ENCODE measurements around the gene KCNH8.

KCNH8 gene

DNA sequence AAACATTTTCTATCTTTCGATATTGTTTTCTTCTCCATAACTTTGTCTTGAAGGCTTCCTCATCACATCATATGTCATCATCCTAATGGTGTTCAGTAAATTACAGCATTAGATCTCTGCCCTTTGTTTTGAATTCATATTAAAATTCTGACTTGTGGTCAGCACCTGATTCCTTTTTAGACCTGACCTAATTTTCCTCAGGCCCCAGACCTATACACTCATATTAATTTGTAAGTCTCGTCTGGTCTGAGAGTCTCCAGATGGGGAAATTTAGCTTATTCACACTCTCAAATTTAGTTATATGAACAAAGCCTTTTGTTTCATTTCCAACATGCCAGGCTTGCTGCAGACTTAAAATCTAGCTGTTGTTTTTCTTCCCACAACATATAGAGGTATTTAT lies 248.4 kb downstream of the KCNH8 start:
- TF ChIP-seq EGR1 (IDR thresholded peaks at IDR 0.05) (no peak), FOXM1 (IDR thresholded peaks at IDR 0.05; ENCODE audit: borderline replicate concordance, low read depth) (no peak), TCF12 (IDR thresholded peaks at IDR 0.05; ENCODE audit: low read depth) (no peak), EP300 (IDR thresholded peaks at IDR 0.05; ENCODE audit: borderline replicate concordance) (no peak), CEBPB (IDR thresholded peaks at IDR 0.05) (no peak), RAD21 (IDR thresholded peaks at IDR 0.05; ENCODE audit: low read depth) (no peak), TAF1 (IDR thresholded peaks at IDR 0.05; ENCODE audit: low read depth) (no peak)
- TF ChIP-seq, protein P1, sequence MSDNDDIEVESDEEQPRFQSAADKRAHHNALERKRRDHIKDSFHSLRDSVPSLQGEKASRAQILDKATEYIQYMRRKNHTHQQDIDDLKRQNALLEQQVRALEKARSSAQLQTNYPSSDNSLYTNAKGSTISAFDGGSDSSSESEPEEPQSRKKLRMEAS (IDR thresholded peaks at IDR 0.05): no peak
- TF ChIP-seq, protein P2, sequence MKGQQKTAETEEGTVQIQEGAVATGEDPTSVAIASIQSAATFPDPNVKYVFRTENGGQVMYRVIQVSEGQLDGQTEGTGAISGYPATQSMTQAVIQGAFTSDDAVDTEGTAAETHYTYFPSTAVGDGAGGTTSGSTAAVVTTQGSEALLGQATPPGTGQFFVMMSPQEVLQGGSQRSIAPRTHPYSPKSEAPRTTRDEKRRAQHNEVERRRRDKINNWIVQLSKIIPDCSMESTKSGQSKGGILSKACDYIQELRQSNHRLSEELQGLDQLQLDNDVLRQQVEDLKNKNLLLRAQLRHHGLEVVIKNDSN (IDR thresholded peaks at IDR 0.05): no peak

DNA sequence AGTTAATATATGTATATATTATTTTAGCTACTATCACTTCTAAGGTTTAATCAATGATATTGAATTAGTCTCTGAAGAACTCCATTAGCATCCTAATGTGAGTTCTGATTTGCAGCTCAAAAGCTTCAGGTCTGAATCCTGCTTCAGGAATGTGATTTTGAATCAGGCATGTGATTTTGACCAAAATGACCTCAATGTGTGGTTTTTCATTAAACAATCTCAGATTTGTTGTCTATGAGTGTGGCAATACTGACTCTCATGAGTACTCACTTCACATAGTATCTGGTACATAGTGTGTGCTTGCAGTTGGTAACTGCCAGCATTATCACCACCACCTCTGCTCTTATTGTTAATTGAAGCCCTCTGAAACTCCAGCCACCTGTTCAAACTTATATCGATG lies 251.0 kb downstream of the KCNH8 start:
- TF ChIP-seq FOXM1 (IDR thresholded peaks at IDR 0.05; ENCODE audit: borderline replicate concordance, low read depth) (no peak), RAD21 (IDR thresholded peaks at IDR 0.05; ENCODE audit: low read depth) (no peak), TEAD4 (IDR thresholded peaks at IDR 0.05) (no peak), EGR1 (IDR thresholded peaks at IDR 0.05) (no peak), TAF1 (IDR thresholded peaks at IDR 0.05; ENCODE audit: low read depth) (no peak), ZBTB7A (IDR thresholded peaks at IDR 0.05; ENCODE audit: low read depth) (no peak), CREB1 (IDR thresholded peaks at IDR 0.05; ENCODE audit: low read depth) (no peak), CEBPB (IDR thresholded peaks at IDR 0.05) (no peak), EP300 (IDR thresholded peaks at IDR 0.05; ENCODE audit: borderline replicate concordance) (no peak), REST (IDR thresholded peaks at IDR 0.05; ENCODE audit: low read depth) (no peak)
- TF ChIP-seq, protein P1 (IDR thresholded peaks at IDR 0.05): no peak
- TF ChIP-seq, protein P2 (IDR thresholded peaks at IDR 0.05): no peak

DNA sequence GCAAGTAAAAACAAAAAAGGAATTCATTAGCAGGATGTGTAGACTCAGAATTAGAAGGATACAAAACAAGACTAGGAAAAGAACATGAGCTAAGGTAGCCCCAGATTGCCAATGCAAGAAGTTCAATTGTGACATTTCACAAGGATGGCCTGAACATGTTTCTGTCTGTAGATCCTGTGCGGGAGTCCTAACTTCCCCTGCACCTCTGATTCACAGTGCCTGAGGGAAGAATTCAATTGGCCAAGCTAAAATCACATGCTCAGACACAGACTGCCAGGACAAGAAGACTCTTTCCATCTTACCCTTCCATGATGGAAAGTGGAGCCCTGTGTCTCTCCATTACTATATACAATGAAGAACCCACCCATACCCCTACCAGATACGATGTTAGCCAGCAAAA lies 251.5 kb downstream of the KCNH8 start:
- no peak for TF ChIP-seq FOXM1 (IDR thresholded peaks at IDR 0.05; ENCODE audit: borderline replicate concordance, low read depth)
- TF ChIP-seq REST (IDR thresholded peaks at IDR 0.05; ENCODE audit: low read depth): no peak
- TF ChIP-seq, protein P2 (IDR thresholded peaks at IDR 0.05): no peak
- TF ChIP-seq EGR1 (IDR thresholded peaks at IDR 0.05): no peak
- TF ChIP-seq TCF12 (IDR thresholded peaks at IDR 0.05; ENCODE audit: low read depth): no peak
- TF ChIP-seq CREB1 (IDR thresholded peaks at IDR 0.05; ENCODE audit: low read depth): no peak
- TF ChIP-seq RAD21 (IDR thresholded peaks at IDR 0.05; ENCODE audit: low read depth): no peak
- TF ChIP-seq, protein P1 (IDR thresholded peaks at IDR 0.05): no peak
- TF ChIP-seq TAF1 (IDR thresholded peaks at IDR 0.05; ENCODE audit: low read depth): no peak
- TF ChIP-seq EP300 (IDR thresholded peaks at IDR 0.05; ENCODE audit: borderline replicate concordance): no peak
- no peak for TF ChIP-seq NFIC (IDR thresholded peaks at IDR 0.05)
- no peak for TF ChIP-seq TEAD4 (IDR thresholded peaks at IDR 0.05)
- no peak for TF ChIP-seq ZBTB7A (IDR thresholded peaks at IDR 0.05; ENCODE audit: low read depth)
- TF ChIP-seq YY1 (IDR thresholded peaks at IDR 0.05; ENCODE audit: low read depth): no peak
- TF ChIP-seq CEBPB (IDR thresholded peaks at IDR 0.05): no peak

DNA sequence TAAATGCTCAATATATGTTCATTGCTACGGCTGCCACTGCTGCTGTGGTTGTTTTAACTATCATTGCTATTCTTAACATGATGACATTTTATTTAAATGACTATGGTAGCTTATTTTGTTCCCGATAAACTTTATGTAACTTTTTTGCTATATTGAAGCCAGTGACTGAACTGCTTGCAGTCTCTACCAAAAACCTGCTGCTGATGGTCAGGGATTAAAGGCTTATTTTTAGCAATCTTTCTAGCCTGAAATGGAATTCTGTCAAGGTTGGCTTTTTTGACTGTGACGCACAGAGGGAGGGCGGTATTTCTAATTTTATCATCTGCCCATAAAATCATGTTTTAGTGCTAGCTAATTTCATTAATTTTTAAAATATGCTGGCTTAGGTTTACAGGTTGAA lies 271.8 kb downstream of the KCNH8 start:
- no peak for TF ChIP-seq TEAD4 (IDR thresholded peaks at IDR 0.05)
- no peak for TF ChIP-seq TCF12 (IDR thresholded peaks at IDR 0.05; ENCODE audit: low read depth)
- TF ChIP-seq CEBPB (IDR thresholded peaks at IDR 0.05): no peak
- TF ChIP-seq, protein P2 (IDR thresholded peaks at IDR 0.05): no peak
- TF ChIP-seq REST (IDR thresholded peaks at IDR 0.05; ENCODE audit: low read depth): no peak
- no peak for TF ChIP-seq FOXM1 (IDR thresholded peaks at IDR 0.05; ENCODE audit: borderline replicate concordance, low read depth)
- no peak for TF ChIP-seq RAD21 (IDR thresholded peaks at IDR 0.05; ENCODE audit: low read depth)
- TF ChIP-seq YY1 (IDR thresholded peaks at IDR 0.05; ENCODE audit: low read depth): no peak
- TF ChIP-seq ZBTB7A (IDR thresholded peaks at IDR 0.05; ENCODE audit: low read depth): no peak
- TF ChIP-seq, protein P1 (IDR thresholded peaks at IDR 0.05): no peak
- no peak for TF ChIP-seq CREB1 (IDR thresholded peaks at IDR 0.05; ENCODE audit: low read depth)
- no peak for TF ChIP-seq TAF1 (IDR thresholded peaks at IDR 0.05; ENCODE audit: low read depth)
- no peak for TF ChIP-seq EP300 (IDR thresholded peaks at IDR 0.05; ENCODE audit: borderline replicate concordance)
- no peak for TF ChIP-seq EGR1 (IDR thresholded peaks at IDR 0.05)
